Measurements from ENCODE around the gene DOCK9.

The DOCK9 gene

GRCh38 chr13:98879957-98880356, 97.9 kb downstream of the DOCK9 start:
- DNase-seq, result no peak

GRCh38 chr13:98879127-98879520, 98.7 kb downstream of the DOCK9 start:
- no peak for DNase-seq

DNA sequence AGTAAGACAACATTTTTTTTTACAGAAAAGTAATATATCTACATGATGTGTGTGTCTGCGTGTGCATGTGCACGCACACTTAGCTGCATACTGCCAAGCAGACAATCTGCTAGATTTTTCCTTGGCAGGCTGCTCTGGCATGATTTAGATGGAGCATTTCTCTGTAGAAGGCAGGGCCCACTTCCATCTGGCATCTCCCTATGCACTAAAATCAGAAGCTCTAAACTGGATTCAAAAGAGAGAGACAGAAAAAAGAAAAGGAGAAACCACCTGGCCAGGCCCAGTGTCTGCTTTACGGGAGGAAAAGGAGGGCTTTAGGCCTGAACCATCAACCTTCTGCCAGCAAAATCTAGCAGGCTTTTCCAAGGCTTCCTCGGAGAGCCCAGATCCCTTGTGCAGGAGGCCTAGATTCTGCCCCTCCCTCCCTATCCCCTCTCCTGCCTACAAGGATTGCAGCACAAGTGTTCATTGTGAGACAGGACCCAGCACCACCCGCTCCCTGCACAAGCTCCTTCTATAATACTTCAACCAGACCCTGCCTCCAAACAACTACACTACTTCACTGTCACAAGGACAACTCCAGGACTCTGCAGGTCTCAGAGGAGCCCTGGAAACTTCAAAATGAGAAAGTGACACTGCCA, 99.3 kb downstream of the DOCK9 start:
- no peak for DNase-seq

- no peak for DNase-seq
These were observed 99.9 kb downstream of the DOCK9 start for GRCh38 chr13:98877936-98878335.

DNA sequence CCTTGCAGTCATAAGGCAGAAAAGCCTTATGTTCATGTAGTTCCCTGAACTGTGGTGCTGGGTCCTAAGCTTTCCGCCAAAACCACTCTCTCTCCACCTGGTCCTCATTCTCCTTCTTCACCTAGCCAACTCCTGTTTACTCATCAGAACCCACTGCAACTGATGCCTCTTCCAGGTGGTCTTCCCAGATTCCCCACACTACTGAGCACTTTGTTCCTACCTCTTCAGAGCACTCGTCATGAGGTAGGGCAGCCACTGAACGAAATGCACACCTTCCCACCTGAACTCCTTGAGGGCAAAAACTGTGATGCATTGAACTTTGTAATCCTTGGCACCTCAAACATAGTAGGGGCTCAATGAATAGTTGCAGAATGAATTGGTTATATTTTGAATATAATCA, 100.4 kb downstream of the DOCK9 start:
- no peak for DNase-seq

DNA sequence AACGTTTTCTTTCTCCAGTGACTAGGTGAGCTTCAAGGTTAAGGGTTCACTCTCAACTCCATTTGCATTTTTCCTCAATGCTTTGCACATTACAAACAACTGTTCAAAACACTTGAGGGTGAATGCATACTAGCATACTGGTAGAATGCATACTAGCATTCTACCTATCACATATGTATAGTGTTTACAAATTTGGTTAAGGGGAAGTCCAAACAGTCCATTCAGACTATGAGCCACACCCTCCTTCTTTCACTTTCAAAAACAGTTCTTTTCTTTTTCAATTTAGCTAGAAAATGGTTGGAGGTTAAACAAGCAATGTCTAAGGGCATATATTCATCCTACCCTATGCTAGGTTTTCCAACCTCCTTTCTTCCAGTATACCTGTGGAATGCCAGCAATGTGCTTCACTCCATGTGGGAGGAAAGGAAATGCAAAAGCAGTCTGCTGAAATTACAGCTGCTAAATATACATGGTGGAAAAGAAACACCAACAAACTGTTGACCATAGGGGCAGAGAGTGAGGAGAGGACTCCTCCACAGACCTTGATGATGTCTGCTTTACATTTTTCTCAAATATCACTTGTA, 102.6 kb downstream of the DOCK9 start:
- no peak for DNase-seq

DNA sequence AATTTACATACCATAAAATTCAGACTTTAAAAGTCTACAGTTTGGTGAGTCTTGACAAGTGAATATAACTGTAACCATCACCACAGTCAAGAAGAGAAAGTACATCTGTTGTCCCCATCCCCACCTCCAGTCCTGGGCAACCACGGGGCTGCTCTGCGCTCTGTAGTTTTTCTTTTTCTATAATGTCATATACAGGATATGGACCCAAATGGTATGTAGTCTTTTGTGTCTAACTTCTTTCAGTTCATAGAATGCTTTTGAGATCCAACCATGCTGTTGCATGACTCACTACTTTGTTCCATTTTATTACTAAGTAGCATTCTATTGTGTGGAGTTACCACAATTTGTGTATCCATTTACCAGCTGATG, 103.9 kb downstream of the DOCK9 start:
- DNase-seq, result no peak

- DNase-seq, result no peak
These were observed 104.4 kb downstream of the DOCK9 start for GRCh38 chr13:98873377-98874028.

- DNase-seq, result no peak
These were observed 106.1 kb downstream of the DOCK9 start for GRCh38 chr13:98871727-98872126.

DNA sequence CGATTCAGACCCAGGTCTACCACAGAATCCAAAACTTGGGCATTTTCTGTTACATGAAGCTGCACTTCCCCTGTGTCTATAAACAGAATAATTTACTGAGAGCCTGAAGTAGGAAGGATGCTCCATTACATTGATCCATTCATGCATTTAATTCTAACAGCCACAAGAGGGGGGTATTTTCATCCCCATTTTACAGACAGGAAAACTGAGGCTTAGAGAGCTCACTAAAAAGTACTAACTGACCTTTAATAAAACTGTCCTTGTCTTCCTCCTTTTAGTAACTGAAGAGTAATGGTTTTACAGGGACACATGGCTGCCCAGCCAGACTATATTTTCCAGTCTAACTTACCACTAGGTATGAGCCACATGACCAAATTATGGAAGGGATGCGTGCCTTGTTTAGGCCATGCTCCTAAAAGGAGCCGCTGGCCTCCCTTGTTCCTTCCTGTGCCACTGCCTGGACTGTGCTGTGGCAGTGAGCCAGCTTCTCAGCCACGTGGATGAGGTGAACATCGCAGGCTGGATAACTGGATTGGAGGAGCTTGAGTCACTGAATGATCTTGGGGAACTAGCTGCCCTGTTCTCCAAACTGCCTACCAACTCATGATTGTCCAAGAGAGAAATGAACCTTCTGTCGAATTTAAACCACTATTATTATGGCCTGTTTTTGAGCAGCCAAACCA, 108.3 kb downstream of the DOCK9 start:
- no peak for DNase-seq

DNA sequence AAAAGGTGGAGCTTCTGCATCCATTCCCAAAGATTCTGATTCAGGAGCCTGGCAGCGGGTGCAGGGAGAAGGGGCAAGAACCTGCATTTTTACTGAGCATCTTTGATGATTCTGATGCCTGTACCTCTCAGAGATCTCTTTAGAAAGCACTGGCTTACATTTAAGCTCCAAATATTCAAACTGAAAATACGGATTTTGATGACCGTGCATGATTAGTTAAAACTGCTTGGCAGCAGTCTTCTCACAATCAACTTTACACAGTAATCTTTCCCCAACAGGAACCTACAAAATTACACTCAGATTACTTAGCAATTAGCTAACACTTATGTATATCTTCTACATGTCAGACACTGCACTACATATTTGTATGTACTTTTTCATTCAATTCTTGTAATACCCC, 108.9 kb downstream of the DOCK9 start:
- no peak for DNase-seq

DNA sequence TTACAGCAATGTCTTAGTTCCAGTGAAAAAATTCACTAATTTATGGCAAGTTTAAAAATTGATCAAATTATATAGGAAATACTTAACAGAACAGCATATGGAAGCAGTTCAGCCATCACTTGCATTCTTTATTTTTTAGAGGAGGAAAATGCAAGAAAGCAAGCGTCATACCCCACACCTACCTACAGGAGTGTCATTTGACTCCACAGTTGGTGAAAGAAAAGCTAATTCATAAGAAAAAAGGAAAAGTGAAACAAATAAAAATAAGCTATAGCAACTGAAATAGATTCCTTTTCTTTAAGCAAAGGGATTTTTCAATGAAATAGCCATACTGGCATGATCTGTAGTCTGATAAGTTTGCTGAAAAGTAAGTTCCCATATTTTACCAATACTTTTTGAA, 111.0 kb downstream of the DOCK9 start:
- no peak for DNase-seq

GRCh38 chr13:98860491-98860890, 117.4 kb downstream of the DOCK9 start:
- no peak for DNase-seq

GRCh38 chr13:98858191-98858590, 119.7 kb downstream of the DOCK9 start:
- no peak for DNase-seq

GRCh38 chr13:98856983-98857382, 120.9 kb downstream of the DOCK9 start:
- no peak for DNase-seq

DNA sequence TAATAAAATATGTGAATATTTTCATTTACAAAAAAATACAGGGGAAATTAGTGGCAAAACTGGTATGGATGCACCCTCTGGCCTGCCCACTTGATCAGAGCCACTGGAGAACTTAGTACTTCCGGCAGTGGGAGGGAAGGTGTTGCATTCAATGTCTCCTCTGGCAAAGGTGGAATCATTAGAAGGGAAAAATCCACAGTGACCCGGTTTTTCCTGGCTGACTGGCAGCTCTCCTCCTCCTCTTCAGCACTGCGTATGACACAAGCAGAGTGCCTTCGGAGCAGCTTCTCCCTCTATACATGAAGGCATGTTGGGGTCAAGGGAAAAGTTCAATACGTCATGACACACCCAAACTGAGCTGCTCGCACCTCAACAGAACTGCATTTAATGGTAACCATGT, 123.4 kb downstream of the DOCK9 start:
- DNase-seq, result no peak

- DNase-seq, result no peak
These were observed 124.1 kb downstream of the DOCK9 start for GRCh38 chr13:98853771-98854221.

- DNase-seq, result no peak
These were observed 126.6 kb downstream of the DOCK9 start for GRCh38 chr13:98851276-98851675.

DNA sequence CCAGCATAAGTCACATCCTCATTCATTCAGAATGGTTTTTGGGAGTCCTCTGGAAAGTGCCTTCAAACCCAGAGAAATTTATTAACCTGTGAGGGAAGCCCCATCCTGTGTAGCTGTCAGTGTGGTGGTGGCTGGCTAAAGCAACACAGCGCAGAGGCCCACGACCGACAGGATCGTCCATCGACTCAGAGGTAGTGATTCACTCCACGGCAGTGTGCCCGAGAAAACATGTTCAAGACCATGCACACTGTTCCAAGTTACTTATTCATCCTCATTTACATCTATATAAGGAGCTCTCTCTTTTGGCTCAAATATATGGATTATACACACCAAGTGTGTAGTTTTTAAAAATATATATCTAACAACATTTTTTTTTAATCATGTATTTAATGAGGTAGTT, 129.1 kb downstream of the DOCK9 start:
- no peak for DNase-seq

DNA sequence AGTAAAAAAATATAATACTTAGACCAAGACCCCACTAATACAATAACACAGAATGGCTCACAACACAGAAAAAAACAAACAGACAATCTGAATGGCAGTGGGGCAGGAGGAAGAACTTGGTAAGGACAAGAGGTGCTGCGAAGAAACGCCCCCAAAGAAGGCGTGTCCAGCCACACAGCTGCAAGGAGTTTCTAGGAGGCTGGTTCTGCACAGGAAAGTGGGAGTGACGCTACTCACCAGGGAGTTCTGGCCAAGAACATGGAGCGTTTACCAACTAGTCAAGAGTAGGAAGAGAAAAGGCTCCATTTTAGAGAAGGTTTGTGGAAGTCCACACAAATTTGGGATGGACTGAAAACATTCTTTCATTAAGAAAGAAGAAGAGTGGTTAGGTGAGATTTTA, 130.1 kb downstream of the DOCK9 start:
- no peak for DNase-seq

DNA sequence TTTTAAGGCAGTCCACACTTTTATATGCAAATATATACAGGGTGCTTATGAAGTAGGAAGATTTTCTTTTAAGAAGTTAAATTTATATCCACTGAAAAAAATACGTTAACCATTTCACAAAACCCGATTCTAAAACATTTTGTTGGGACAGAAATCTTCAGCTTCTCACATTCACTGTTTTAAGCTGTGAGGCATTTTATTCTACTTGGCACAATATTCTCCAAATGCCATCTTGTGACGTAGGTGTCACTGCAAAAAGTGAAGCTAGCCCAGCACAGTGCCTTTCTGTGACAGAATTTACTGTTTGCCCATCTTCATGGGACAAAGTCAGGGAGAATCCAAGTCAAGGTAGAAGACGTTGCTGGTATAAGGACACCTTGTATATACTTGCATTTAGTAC, 130.9 kb downstream of the DOCK9 start:
- DNase-seq, result no peak

DNA sequence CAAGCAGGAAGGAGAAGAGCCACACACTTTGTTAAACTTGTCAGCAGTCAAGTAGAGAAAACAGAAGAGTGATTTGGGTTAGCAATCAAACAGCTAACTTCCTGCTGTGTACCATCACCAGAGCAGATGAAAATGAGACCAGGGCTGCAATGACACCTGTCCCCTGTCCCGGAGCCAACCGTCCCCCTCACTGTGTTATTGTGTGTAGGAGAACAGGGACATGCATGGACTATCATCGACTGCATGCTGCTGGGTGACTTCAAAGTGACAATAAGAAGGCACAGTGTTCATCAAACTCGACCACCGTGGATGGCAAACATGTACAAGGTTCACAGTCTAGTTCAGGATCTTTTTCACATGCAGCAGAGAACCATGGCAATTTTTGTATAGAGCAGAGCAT, 131.3 kb downstream of the DOCK9 start:
- no peak for DNase-seq

- DNase-seq, result no peak
These were observed 132.1 kb downstream of the DOCK9 start for GRCh38 chr13:98845742-98846141.

GRCh38 chr13:98844021-98844420, 133.8 kb downstream of the DOCK9 start:
- no peak for DNase-seq
